Measurements from ENCODE around the gene RHO.
A peak's percentile ranks its signal among the peaks of the same experiment; 100 is the strongest.

Gene RHO

GRCh38 chr3:129572603-129573002, 44.2 kb downstream of the RHO start:
- 96% methylated on average over 18 of the region's 18 CpGs for WGBS
- Histone ChIP-seq H3K27ac (ENCODE audit: low read length, poor library complexity, severe bottlenecking) (no peak overlapping the region), H3K18ac (ENCODE audit: low read depth in 1 of 2, low read length in 2 of 2) (no peak overlapping the region), H3K4me1 (ENCODE audit: control insufficient read depth, insufficient read depth, low read depth, low read length) (peaks cover 27% of the 10 kb centered on the region), H4K91ac (ENCODE audit: low read length) (no peak overlapping the region), H3K4me3 (ENCODE audit: insufficient read depth in 1 of 2, low read depth in 1 of 2, low read length in 2 of 2) (no peak overlapping the region), H3K79me1 (replicated peaks; ENCODE audit: low read length, poor library complexity, severe bottlenecking) (peaks cover 2% of the 10 kb centered on the region), H3K4ac (ENCODE audit: low read depth in 1 of 2, low read length in 2 of 2) (no peak overlapping the region), H3K23ac (ENCODE audit: low read length in 2 of 2) (no peak overlapping the region), H2BK120ac (ENCODE audit: low read depth, low read length) (no peak overlapping the region), H2BK5ac (ENCODE audit: low read depth, low read length, poor library complexity, severe bottlenecking) (no peak overlapping the region), H2BK12ac (ENCODE audit: low read length in 2 of 2) (no peak overlapping the region), H3K9ac (ENCODE audit: low read length) (no peak overlapping the region), H3K14ac (ENCODE audit: low read length in 2 of 2) (no peak overlapping the region), H4K8ac (ENCODE audit: low read length) (no peak overlapping the region), H2AFZ (ENCODE audit: low read depth, low read length) (no peak overlapping the region), H3K9me3 (ENCODE audit: control insufficient read depth, low read length) (no peaks in the 10 kb centered on the region), H3K36me3 (ENCODE audit: control insufficient read depth in 1 of 2, insufficient read depth in 2 of 2, low read depth in 1 of 2, low read length in 2 of 2) (peaks cover 80 to 87% of the 10 kb centered on the region in 2 experiments), H2AK5ac (ENCODE audit: low read length, severe bottlenecking) (no peak overlapping the region), H2BK15ac (ENCODE audit: low read depth, poor library complexity, severe bottlenecking) (no peak overlapping the region), H3K4me2 (ENCODE audit: low read length, poor library complexity, severe bottlenecking) (no peak overlapping the region), H3K27me3 (ENCODE audit: control insufficient read depth in 1 of 2, insufficient read depth in 1 of 2, low read length in 2 of 2) (no peaks in the 10 kb centered on the region)
- no peak for DNase-seq

- Histone ChIP-seq H2BK15ac (ENCODE audit: low read depth, poor library complexity, severe bottlenecking) (no peak overlapping the region), H2BK120ac (ENCODE audit: low read depth, low read length) (no peak overlapping the region), H3K18ac (ENCODE audit: low read depth in 1 of 2, low read length in 2 of 2) (no peak overlapping the region)
Measured at GRCh38 chr3:129573493-129573892, 45.1 kb downstream of the RHO start.

GRCh38 chr3:129574206-129574605, 45.8 kb downstream of the RHO start:
- Histone ChIP-seq H2BK15ac (ENCODE audit: low read depth, poor library complexity, severe bottlenecking) (no peak overlapping the region), H4K8ac (ENCODE audit: low read length) (no peak overlapping the region), H3K4me3 (ENCODE audit: insufficient read depth in 1 of 2, low read depth in 1 of 2, low read length in 2 of 2) (no peak overlapping the region), H3K4me1 (ENCODE audit: control insufficient read depth, insufficient read depth, low read depth, low read length) (peaks cover 37% of the 10 kb centered on the region), H3K4me2 (ENCODE audit: low read length, poor library complexity, severe bottlenecking) (no peak overlapping the region), H3K36me3 (ENCODE audit: control insufficient read depth in 1 of 2, insufficient read depth in 2 of 2, low read depth in 1 of 2, low read length in 2 of 2) (peaks cover 93% of the 10 kb centered on the region in 2 experiments), H2BK5ac (ENCODE audit: low read depth, low read length, poor library complexity, severe bottlenecking) (no peak overlapping the region), H2BK120ac (ENCODE audit: low read depth, low read length) (no peak overlapping the region), H3K4ac (ENCODE audit: low read depth in 1 of 2, low read length in 2 of 2) (no peak overlapping the region), H3K9ac (ENCODE audit: low read length) (no peak overlapping the region), H3K27ac (ENCODE audit: low read length, poor library complexity, severe bottlenecking) (no peak overlapping the region), H3K79me1 (replicated peaks; ENCODE audit: low read length, poor library complexity, severe bottlenecking) (peaks cover 2% of the 10 kb centered on the region), H2AFZ (ENCODE audit: low read depth, low read length) (no peak overlapping the region), H3K23ac (ENCODE audit: low read length in 2 of 2) (no peak overlapping the region), H3K27me3 (ENCODE audit: control insufficient read depth in 1 of 2, insufficient read depth in 1 of 2, low read length in 2 of 2) (no peaks in the 10 kb centered on the region), H2BK12ac (ENCODE audit: low read length in 2 of 2) (no peak overlapping the region), H3K9me3 (ENCODE audit: control insufficient read depth, low read length) (no peaks in the 10 kb centered on the region), H3K14ac (ENCODE audit: low read length in 2 of 2) (no peak overlapping the region), H4K91ac (ENCODE audit: low read length) (no peak overlapping the region), H3K18ac (ENCODE audit: low read depth in 1 of 2, low read length in 2 of 2) (no peak overlapping the region), H2AK5ac (ENCODE audit: low read length, severe bottlenecking) (no peak overlapping the region)
- WGBS, result 97% methylated on average over 24 of the region's 24 CpGs
- no peak for DNase-seq

More at GRCh38 chr3:129573493-129573892, 45.1 kb downstream of the RHO start:
- Histone ChIP-seq H3K79me1 (replicated peaks; ENCODE audit: low read length, poor library complexity, severe bottlenecking) (peaks cover 2% of the 10 kb centered on the region), H2AFZ (ENCODE audit: low read depth, low read length) (no peak overlapping the region), H2BK12ac (ENCODE audit: low read length in 2 of 2) (no peak overlapping the region), H3K9me3 (ENCODE audit: control insufficient read depth, low read length) (no peaks in the 10 kb centered on the region), H4K8ac (ENCODE audit: low read length) (no peak overlapping the region), H4K91ac (ENCODE audit: low read length) (no peak overlapping the region), H2BK5ac (ENCODE audit: low read depth, low read length, poor library complexity, severe bottlenecking) (no peak overlapping the region), H3K23ac (ENCODE audit: low read length in 2 of 2) (no peak overlapping the region), H3K4me2 (ENCODE audit: low read length, poor library complexity, severe bottlenecking) (no peak overlapping the region), H3K14ac (ENCODE audit: low read length in 2 of 2) (no peak overlapping the region), H3K27me3 (ENCODE audit: control insufficient read depth in 1 of 2, insufficient read depth in 1 of 2, low read length in 2 of 2) (no peaks in the 10 kb centered on the region), H3K4me3 (ENCODE audit: insufficient read depth in 1 of 2, low read depth in 1 of 2, low read length in 2 of 2) (no peak overlapping the region), H3K9ac (ENCODE audit: low read length) (no peak overlapping the region), H3K27ac (ENCODE audit: low read length, poor library complexity, severe bottlenecking) (no peak overlapping the region), H3K4ac (ENCODE audit: low read depth in 1 of 2, low read length in 2 of 2) (no peak overlapping the region), H3K36me3 (ENCODE audit: control insufficient read depth in 1 of 2, insufficient read depth in 2 of 2, low read depth in 1 of 2, low read length in 2 of 2) (peaks cover 87 to 93% of the 10 kb centered on the region in 2 experiments), H2AK5ac (ENCODE audit: low read length, severe bottlenecking) (no peak overlapping the region), H3K4me1 (ENCODE audit: control insufficient read depth, insufficient read depth, low read depth, low read length) (peaks cover 36% of the 10 kb centered on the region)
- no peak for DNase-seq
- 98% methylated on average over 14 of the region's 14 CpGs for WGBS

GRCh38 chr3:129575233-129575996, 47.0 kb downstream of the RHO start:
- no peaks in the 10 kb centered on the region for H3K27me3 ChIP-seq (ENCODE audit: control insufficient read depth in 1 of 2, insufficient read depth in 1 of 2, low read length in 2 of 2)
- H4K91ac ChIP-seq (ENCODE audit: low read length), result no peak overlapping the region
- peak overlapping the region in 1 of 2 experiments; percentile 14 for H3K23ac ChIP-seq (ENCODE audit: low read length in 2 of 2)
- H2BK12ac ChIP-seq (ENCODE audit: low read length in 2 of 2), result no peak overlapping the region
- no peak overlapping the region for H3K27ac ChIP-seq (ENCODE audit: low read length, poor library complexity, severe bottlenecking)
- DNase-seq, result no peak
- no peak overlapping the region for H3K14ac ChIP-seq (ENCODE audit: low read length in 2 of 2)
- no peak overlapping the region for H3K18ac ChIP-seq (ENCODE audit: low read depth in 1 of 2, low read length in 2 of 2)
- no peak overlapping the region for H2BK5ac ChIP-seq (ENCODE audit: low read depth, low read length, poor library complexity, severe bottlenecking)
- H3K4me3 ChIP-seq (ENCODE audit: insufficient read depth in 1 of 2, low read depth in 1 of 2, low read length in 2 of 2), result no peak overlapping the region
- no peak overlapping the region for H2BK15ac ChIP-seq (ENCODE audit: low read depth, poor library complexity, severe bottlenecking)
- peaks cover 4% of the 10 kb centered on the region for H3K79me1 ChIP-seq (replicated peaks; ENCODE audit: low read length, poor library complexity, severe bottlenecking)
- H3K4me1 ChIP-seq (ENCODE audit: control insufficient read depth, insufficient read depth, low read depth, low read length), result peaks cover 37% of the 10 kb centered on the region
- no peak overlapping the region for H4K8ac ChIP-seq (ENCODE audit: low read length)
- H2AFZ ChIP-seq (ENCODE audit: low read depth, low read length), result no peak overlapping the region
- 93% methylated on average over 16 of the region's 19 CpGs for WGBS
- no peak overlapping the region for H3K4ac ChIP-seq (ENCODE audit: low read depth in 1 of 2, low read length in 2 of 2)
- no peaks in the 10 kb centered on the region for H3K9me3 ChIP-seq (ENCODE audit: control insufficient read depth, low read length)
- H3K9ac ChIP-seq (ENCODE audit: low read length), result no peak overlapping the region
- no peak overlapping the region for H2AK5ac ChIP-seq (ENCODE audit: low read length, severe bottlenecking)
- peaks cover 91 to 94% of the 10 kb centered on the region in 2 experiments for H3K36me3 ChIP-seq (ENCODE audit: control insufficient read depth in 1 of 2, insufficient read depth in 2 of 2, low read depth in 1 of 2, low read length in 2 of 2)
- H2BK120ac ChIP-seq (ENCODE audit: low read depth, low read length), result no peak overlapping the region
- H3K4me2 ChIP-seq (ENCODE audit: low read length, poor library complexity, severe bottlenecking), result no peak overlapping the region

All from mesenchymal stem cell (in vitro differentiated cells and primary cell).